SK-N-SH (cell line): ENCODE measurements around the gene ZNF532. TPM values are rescaled to one million over a fixed set of nuclear protein-coding genes. Genes with fewer than 3 reads are reported as not detected.

Experiments used
- CTCF ChIA-PET: fragments of 300-600, 350-600 bp; formaldehyde crosslinking; extraction: SDS; loops from one replicate; lab custom pipeline; 2021; lab: Yijun Ruan, JAX
- POLR2A ChIA-PET: fragments of 350-600 bp; sonication (Branson Sonifier 250); formaldehyde crosslinking; extraction: SDS; loops from one replicate; lab custom pipeline; 2020; ENCODE audit warnings: antibody characterized with exemption, inconsistent platforms; lab: Yijun Ruan, JAX
- DNase-seq: peaks from one replicate; pipeline ENCODE4 v3.0.0; 2012
- H2AFZ ChIP-seq: fragments of 200-600 bp; sonication (generic); 2 replicates; pipeline ENCODE4 v1.8.1; 2016; ENCODE audit warnings: antibody characterized with exemption, mild to moderate bottlenecking, low read depth
- H3F3A ChIP-seq: fragments of 200-600 bp; sonication (generic); replicated peaks from 2 replicates; pipeline ENCODE3; 2016; ENCODE audit warnings: antibody characterized with exemption, mild to moderate bottlenecking; ENCODE audit not compliant: insufficient read depth
- H3K27ac ChIP-seq, 2 experiments: fragments of 200-500 bp in 1 of 2; fragments of 200-600 bp in 1 of 2; sonication (Bioruptor generic) in 1 of 2; sonication (generic), shearing (Covaris generic) in 1 of 2; 2 replicates each; pipeline versions ENCODE4 v1.5.1 to v1.6.1; 2014 to 2016; ENCODE audit warnings: low read depth in 2 of 2, inconsistent platforms in 1 of 2, low read length in 1 of 2, mild to moderate bottlenecking in 1 of 2, mixed read lengths in 1 of 2
- H3K27me3 ChIP-seq: fragments of 200-600 bp; sonication (generic), shearing (Covaris generic); 2 replicates; pipeline ENCODE4 v1.6.1; 2016; ENCODE audit warnings: mixed run types; ENCODE audit not compliant: insufficient read depth
- H3K36me3 ChIP-seq, 2 experiments: fragments of 200-500 bp in 1 of 2; fragments of 200-600 bp in 1 of 2; sonication (Bioruptor generic) in 1 of 2; sonication (generic) in 1 of 2; replicated peaks in 1 of 2; 2 replicates each; pipeline versions ENCODE3 to v1.5.1; 2014 to 2016; ENCODE audit warnings: low read length in 1 of 2, mild to moderate bottlenecking in 1 of 2; ENCODE audit not compliant: insufficient read depth in 2 of 2, control insufficient read depth in 1 of 2
- H3K4me1 ChIP-seq, 2 experiments: fragments of 200-500 bp in 1 of 2; fragments of 200-600 bp in 1 of 2; sonication (Bioruptor generic) in 1 of 2; sonication (generic), shearing (Covaris generic) in 1 of 2; 2 replicates each; pipeline versions ENCODE4 v1.5.1 to v1.6.1; 2014 to 2016; ENCODE audit warnings: low read depth in 1 of 2, low read length in 1 of 2, mixed run types in 1 of 2; ENCODE audit not compliant: insufficient read depth in 2 of 2, control insufficient read depth in 1 of 2
- H3K4me2 ChIP-seq: fragments of 200-600 bp; sonication (generic), shearing (Covaris generic); 2 replicates; pipeline ENCODE4 v1.6.1; 2017; ENCODE audit warnings: mixed run types
- H3K4me3 ChIP-seq, 2 experiments: fragments of 200-500 bp in 1 of 2; fragments of 200-600 bp in 1 of 2; sonication (Bioruptor generic) in 1 of 2; sonication (generic), shearing (Covaris generic) in 1 of 2; 2 replicates each; pipeline versions ENCODE4 v1.5.1 to v1.8.1; 2014 to 2016; ENCODE audit warnings: low read depth in 2 of 2, inconsistent platforms in 1 of 2, low read length in 1 of 2, mild to moderate bottlenecking in 1 of 2, mixed read lengths in 1 of 2, moderate library complexity in 1 of 2
- H3K79me2 ChIP-seq: fragments of 200-600 bp; sonication (generic); 2 replicates; pipeline ENCODE4 v1.8.1; 2017; ENCODE audit warnings: mild to moderate bottlenecking; ENCODE audit not compliant: insufficient read depth
- H3K9ac ChIP-seq: fragments of 200-600 bp; sonication (generic); 2 replicates; pipeline ENCODE4 v1.6.1; 2017; ENCODE audit warnings: mixed run types
- H3K9me2 ChIP-seq: fragments of 200-600 bp; sonication (generic); 2 replicates; pipeline ENCODE4 v1.6.1; 2017; ENCODE audit warnings: mixed run types
- H3K9me3 ChIP-seq: fragments of 200-600 bp; sonication (generic); 2 replicates; pipeline ENCODE4 v1.6.1; 2017; ENCODE audit warnings: mixed run types, mild to moderate bottlenecking, moderate library complexity
- H4K20me1 ChIP-seq: fragments of 200-600 bp; sonication (generic); 2 replicates; pipeline ENCODE4 v1.6.1; 2017; ENCODE audit warnings: mild to moderate bottlenecking, mixed run types; ENCODE audit not compliant: insufficient read depth
- CTCF ChIP-seq: fragments of 200-600 bp; sonication (generic); IDR thresholded peaks from 2 replicates; pipeline ENCODE4 v1.6.1; 2017; ENCODE audit warnings: antibody characterized with exemption, mild to moderate bottlenecking, moderate library complexity
- FOXJ3 ChIP-seq: sonication (generic); formaldehyde crosslinking; IDR thresholded peaks from 2 replicates; pipeline ENCODE4 v1.5.1; 2020; ENCODE audit warnings: mild to moderate bottlenecking, missing genetic modification reagents
- FOXM1 ChIP-seq: IDR thresholded peaks from 2 replicates; pipeline ENCODE4 v1.4.0; 2012; ENCODE audit warnings: low read depth, mild to moderate bottlenecking
- GATA2 ChIP-seq: sonication (generic); formaldehyde crosslinking; IDR thresholded peaks from 2 replicates; pipeline ENCODE4 v1.5.0; 2020; ENCODE audit warnings: mild to moderate bottlenecking, missing genetic modification reagents
- IRF3 ChIP-seq: fragments of 150-350 bp; IDR thresholded peaks from 2 replicates; pipeline ENCODE4 v1.6.1; 2016; ENCODE audit warnings: mild to moderate bottlenecking, low read depth, low read length
- PBX3 ChIP-seq: IDR thresholded peaks from 2 replicates; pipeline ENCODE4; 2012
- POLR2AphosphoS5 ChIP-seq: IDR thresholded peaks from 2 replicates; pipeline ENCODE4 v1.6.1; 2012; ENCODE audit warnings: low read depth, low read length
- RAD21 ChIP-seq: IDR thresholded peaks from 2 replicates; pipeline ENCODE4 v1.6.1; 2012; ENCODE audit warnings: mild to moderate bottlenecking, low read length
- RXRA ChIP-seq: IDR thresholded peaks from 2 replicates; pipeline ENCODE4 v1.4.0; 2012; ENCODE audit warnings: low read depth, mild to moderate bottlenecking, borderline replicate concordance
- SIN3A ChIP-seq: IDR thresholded peaks from 2 replicates; pipeline ENCODE4 v1.6.1; 2012; ENCODE audit warnings: low read depth, mild to moderate bottlenecking, low read length, moderate library complexity, borderline replicate concordance
- SMC3 ChIP-seq: IDR thresholded peaks from 2 replicates; pipeline ENCODE4 v1.6.1; 2012; ENCODE audit warnings: low read depth, low read length, improper control_type of control experiment
- TCF12 ChIP-seq: IDR thresholded peaks from 2 replicates; pipeline ENCODE4 v1.4.0; 2012
- USF1 ChIP-seq: IDR thresholded peaks from 2 replicates; pipeline ENCODE4 v1.4.0; 2012; ENCODE audit warnings: low read depth, borderline replicate concordance
- USF2 ChIP-seq: fragments of 150-350 bp; IDR thresholded peaks from 2 replicates; pipeline ENCODE4 v1.6.1; 2017; ENCODE audit warnings: antibody characterized with exemption, low read length, low read depth, borderline replicate concordance
- YY1 ChIP-seq: IDR thresholded peaks from 2 replicates; pipeline ENCODE4 v1.4.0; 2012; ENCODE audit warnings: low read depth, mild to moderate bottlenecking
- WGBS: methylation state at CpG from one replicate; pipeline ENCODE4 v1.1.6; 2017; ENCODE audit warnings: low lambda C conversion rate; 5-methylcytosine and 5-hydroxymethylcytosine counted together
- polyA plus RNA-seq, 3 experiments: library from polyadenylated mRNA; depleted of rRNA; stranded (reverse); fragments of >200 nt; gene quantifications; 2 replicates each; pipeline ENCODE4 v1.2.3, GENCODE V29; 2012

The ZNF532 gene
- polyA plus RNA-seq, 1 of the 3 experiments (the other 2 are of a cell fraction): 34.7 TPM

GRCh38 chr18:58819051-58819450, 45.6 kb upstream of the ZNF532 start:
- POLR2A ChIA-PET: no interaction called here
- Histone ChIP-seq H3K4me1 (no peaks in the 10 kb centered on the region), H2AFZ (no peak overlapping the region), H3F3A (no peaks in the 10 kb centered on the region), H3K9me2 (no peaks in the 10 kb centered on the region), H3K36me3 (no peaks in the 10 kb centered on the region), H3K4me3 (no peak overlapping the region)
- TF ChIP-seq USF2: no peak
- TF ChIP-seq USF1: no peak
- no peak for TF ChIP-seq FOXM1
- no peak for TF ChIP-seq YY1
- TF ChIP-seq RXRA: no peak
- no peak for TF ChIP-seq GATA2 (CRISPR knock-in tag)
- TF ChIP-seq, all 33 proteins: peak for 0
- H3K27ac ChIP-seq: no peak overlapping the region
- H3K79me2 ChIP-seq: no peaks in the 10 kb centered on the region
- no peak overlapping the region for H3K9ac ChIP-seq
- no peak overlapping the region for H3K4me2 ChIP-seq
- H4K20me1 ChIP-seq: no peaks in the 10 kb centered on the region
- no peak for DNase-seq
- CTCF ChIA-PET: no interaction called here
- no peaks in the 10 kb centered on the region for H3K27me3 ChIP-seq
- no peaks in the 10 kb centered on the region for H3K9me3 ChIP-seq
- 91% methylated on average over 4 of the region's 4 CpGs for WGBS

GRCh38 chr18:58820251-58820650, 44.4 kb upstream of the ZNF532 start:
- no peaks in the 10 kb centered on the region for H3F3A ChIP-seq
- H3K4me3 ChIP-seq: no peak overlapping the region
- ChIA-PET CTCF (interaction anchor here (0.9 kb wide), 1 partner anchor 251 kb away, joined by 3 read pairs; no protein-coding TSS in a partner anchor), POLR2A (no interaction called here)
- WGBS: 92% methylated on average over 3 of the region's 3 CpGs
- H3K9me2 ChIP-seq: no peaks in the 10 kb centered on the region
- H3K4me2 ChIP-seq: no peak overlapping the region
- no peaks in the 10 kb centered on the region for H3K36me3 ChIP-seq
- H2AFZ ChIP-seq: no peak overlapping the region
- H3K79me2 ChIP-seq: no peaks in the 10 kb centered on the region
- no peak for TF ChIP-seq SIN3A
- no peak for TF ChIP-seq TCF12
- TF ChIP-seq PBX3: no peak
- TF ChIP-seq SMC3: no peak
- TF ChIP-seq POLR2AphosphoS5: no peak
- TF ChIP-seq IRF3: no peak
- no peak for TF ChIP-seq FOXJ3
- no peak for TF ChIP-seq CTCF
- TF ChIP-seq RAD21: no peak
- no peaks in the 10 kb centered on the region for H3K4me1 ChIP-seq
- H3K9ac ChIP-seq: no peak overlapping the region
- no peak overlapping the region for H3K27ac ChIP-seq
- no peaks in the 10 kb centered on the region for H3K9me3 ChIP-seq
- no peak for DNase-seq
- no peaks in the 10 kb centered on the region for H4K20me1 ChIP-seq
- no peaks in the 10 kb centered on the region for H3K27me3 ChIP-seq
